OCI-LY3 (cell line): ENCODE results near the gene RAP1A.

Source experiments
- CTCF ChIP-seq: fragments of 200-600, 300-600 bp; sonication (generic); IDR thresholded peaks from 2 replicates; pipeline ENCODE4 v1.5.1; 2014; ENCODE audit warnings: antibody characterized with exemption, low read length, low read depth
- EZH2phosphoT487 ChIP-seq: fragments of 200-600 bp; shearing (Covaris generic); IDR thresholded peaks from 2 replicates; pipeline ENCODE4 v1.6.1; 2018; ENCODE audit warnings: antibody characterized with exemption, mixed run types, low read depth

- TF ChIP-seq CTCF (no peak), EZH2phosphoT487 (no peak)
Measured at GRCh38 chr1:111751906-111752575, 132.5 kb downstream of the RAP1A start.
